Esophagus muscularis mucosa (tissue), 4 donors: ENCODE measurements around the gene USP9X. TPM values are rescaled to one million over a fixed set of nuclear protein-coding genes. Genes with fewer than 3 reads are reported as not detected.

Experiments used
- DNase-seq: peaks from one replicate; pipeline ENCODE4 v3.0.0-alpha.2; 2017; ENCODE audit errors: extremely low spot score
- H3K27ac ChIP-seq, 4 donors: fragments of 200-600 bp; sonication (generic); replicated peaks in 1 of 4; 1 replicate in 3 of 4; 2 replicates in 1 of 4; pipeline ENCODE4 v1.5.1; 2016 to 2019; ENCODE audit warnings: mild to moderate bottlenecking in 1 of 4
- H3K27me3 ChIP-seq, 4 donors: fragments of 200-600 bp; sonication (generic); one replicate each; pipeline versions ENCODE4 v1.5.1 to v1.6.0; 2016 to 2019
- H3K36me3 ChIP-seq, 4 donors: fragments of 200-600 bp; sonication (generic); one replicate each; pipeline ENCODE4 v1.5.1; 2016 to 2019
- H3K4me1 ChIP-seq, 4 donors: fragments of 200-600 bp; sonication (generic); one replicate each; pipeline ENCODE4 v1.5.1; 2016 to 2019
- H3K4me3 ChIP-seq, 4 donors: fragments of 200-600 bp; sonication (generic); 1 replicate in 2 of 4; 2 replicates in 2 of 4; pipeline ENCODE4 v1.5.1; 2016 to 2019; ENCODE audit warnings: mild to moderate bottlenecking in 4 of 4, moderate library complexity in 1 of 4
- H3K9me3 ChIP-seq, 4 donors: fragments of 200-600 bp; sonication (generic); 1 replicate in 3 of 4; 2 replicates in 1 of 4; pipeline ENCODE4 v1.5.1; 2016 to 2019
- EP300 ChIP-seq: sonication (generic); formaldehyde crosslinking; IDR thresholded peaks from one replicate; pipeline ENCODE4 v1.6.1; 2017; ENCODE audit warnings: antibody characterized with exemption
- POLR2A ChIP-seq: fragments of 450-650 bp; IDR thresholded peaks from one replicate; pipeline ENCODE4 v1.6.1; 2017; ENCODE audit warnings: antibody characterized with exemption, moderate library complexity, mild to moderate bottlenecking, low read depth
- POLR2AphosphoS5 ChIP-seq, 2 donors: sonication (generic); formaldehyde crosslinking; IDR thresholded peaks; one replicate each; pipeline ENCODE4 v1.6.1; 2017; ENCODE audit warnings: antibody characterized with exemption in 2 of 2
- WGBS: methylation state at CpG from one replicate; pipeline ENCODE4 v1.1.5; 2018; 5-methylcytosine and 5-hydroxymethylcytosine counted together
- intact Hi-C: fragments of 100-400 bp; cut with DNase I; formaldehyde crosslinking; loops from one replicate; pipeline ENCODE4 v1.15.1; 2023
- total RNA-seq, 4 donors: library from RNA; depleted of rRNA; stranded (reverse); fragments of >200 nt; gene quantifications; one replicate each; pipeline versions ENCODE4 v1.1.0 to v1.2.1, GENCODE V29; 2016
- TF ChIP-seq, protein P1 (sequence below), 3 experiments: fragments of 200-600 bp in 2 of 3; fragments of 450-650 bp in 1 of 3; sonication (generic) in 2 of 3; IDR thresholded peaks; one replicate each; pipeline ENCODE4 v1.5.1; 2017 to 2019; ENCODE audit warnings: antibody characterized with exemption in 3 of 3, mild to moderate bottlenecking in 2 of 3, moderate library complexity in 1 of 3

The USP9X gene
- total RNA-seq, 4 donors from 2014 or later, result 97.3 to 142 (median 113) TPM

DNA sequence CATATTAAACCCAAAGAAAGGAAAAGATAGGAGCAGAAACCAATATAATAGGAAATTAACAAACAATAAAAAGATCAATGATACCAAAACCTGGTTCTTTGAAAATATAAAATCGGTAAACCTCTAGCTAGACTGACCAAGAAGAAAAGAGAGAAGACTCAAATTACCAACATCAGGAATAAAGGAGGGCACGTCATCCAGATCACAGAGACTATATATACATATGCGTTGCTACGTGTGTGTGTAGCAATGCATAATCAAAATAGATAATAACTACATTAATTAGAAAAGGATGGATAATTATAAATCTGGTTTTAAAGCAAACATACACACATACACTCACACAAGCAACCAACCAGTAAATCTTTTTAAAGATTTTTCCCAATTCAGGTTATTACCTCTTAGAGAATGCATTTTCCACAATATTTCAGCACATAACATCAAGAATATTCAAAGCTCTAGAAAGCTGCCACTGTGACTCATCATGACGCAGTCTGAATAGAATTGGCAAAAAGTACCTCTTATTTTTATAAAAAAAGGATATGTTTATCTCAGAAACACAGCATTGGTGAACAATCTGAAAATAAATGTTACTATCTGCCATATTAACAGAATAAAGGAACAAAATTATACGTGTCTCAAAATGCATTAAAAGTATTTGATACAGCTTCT lies 41.4 kb upstream of the USP9X start:
- no peaks in the 10 kb centered on the region for H3K36me3 ChIP-seq
- H3K27ac ChIP-seq, result no peak overlapping the region
- intact Hi-C loops, result no loop called here
- peaks cover 0 to 8% (median 3%) of the 10 kb centered on the region in 4 donors for H3K4me1 ChIP-seq
- WGBS, result 79% methylated on average over 6 of the region's 6 CpGs
- H3K27me3 ChIP-seq, result peaks cover 0 to 2% (median 0%) of the 10 kb centered on the region in 4 donors
- no peaks in the 10 kb centered on the region for H3K9me3 ChIP-seq
- no peak for TF ChIP-seq POLR2A
- no peak for TF ChIP-seq POLR2AphosphoS5 (IDR thresholded peaks at IDR 0.05)
- TF ChIP-seq EP300, result no peak
- TF ChIP-seq, protein P1, sequence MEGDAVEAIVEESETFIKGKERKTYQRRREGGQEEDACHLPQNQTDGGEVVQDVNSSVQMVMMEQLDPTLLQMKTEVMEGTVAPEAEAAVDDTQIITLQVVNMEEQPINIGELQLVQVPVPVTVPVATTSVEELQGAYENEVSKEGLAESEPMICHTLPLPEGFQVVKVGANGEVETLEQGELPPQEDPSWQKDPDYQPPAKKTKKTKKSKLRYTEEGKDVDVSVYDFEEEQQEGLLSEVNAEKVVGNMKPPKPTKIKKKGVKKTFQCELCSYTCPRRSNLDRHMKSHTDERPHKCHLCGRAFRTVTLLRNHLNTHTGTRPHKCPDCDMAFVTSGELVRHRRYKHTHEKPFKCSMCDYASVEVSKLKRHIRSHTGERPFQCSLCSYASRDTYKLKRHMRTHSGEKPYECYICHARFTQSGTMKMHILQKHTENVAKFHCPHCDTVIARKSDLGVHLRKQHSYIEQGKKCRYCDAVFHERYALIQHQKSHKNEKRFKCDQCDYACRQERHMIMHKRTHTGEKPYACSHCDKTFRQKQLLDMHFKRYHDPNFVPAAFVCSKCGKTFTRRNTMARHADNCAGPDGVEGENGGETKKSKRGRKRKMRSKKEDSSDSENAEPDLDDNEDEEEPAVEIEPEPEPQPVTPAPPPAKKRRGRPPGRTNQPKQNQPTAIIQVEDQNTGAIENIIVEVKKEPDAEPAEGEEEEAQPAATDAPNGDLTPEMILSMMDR (IDR thresholded peaks at IDR 0.05), result no peak
- H3K4me3 ChIP-seq, result no peak overlapping the region
- no peak for DNase-seq

DNA sequence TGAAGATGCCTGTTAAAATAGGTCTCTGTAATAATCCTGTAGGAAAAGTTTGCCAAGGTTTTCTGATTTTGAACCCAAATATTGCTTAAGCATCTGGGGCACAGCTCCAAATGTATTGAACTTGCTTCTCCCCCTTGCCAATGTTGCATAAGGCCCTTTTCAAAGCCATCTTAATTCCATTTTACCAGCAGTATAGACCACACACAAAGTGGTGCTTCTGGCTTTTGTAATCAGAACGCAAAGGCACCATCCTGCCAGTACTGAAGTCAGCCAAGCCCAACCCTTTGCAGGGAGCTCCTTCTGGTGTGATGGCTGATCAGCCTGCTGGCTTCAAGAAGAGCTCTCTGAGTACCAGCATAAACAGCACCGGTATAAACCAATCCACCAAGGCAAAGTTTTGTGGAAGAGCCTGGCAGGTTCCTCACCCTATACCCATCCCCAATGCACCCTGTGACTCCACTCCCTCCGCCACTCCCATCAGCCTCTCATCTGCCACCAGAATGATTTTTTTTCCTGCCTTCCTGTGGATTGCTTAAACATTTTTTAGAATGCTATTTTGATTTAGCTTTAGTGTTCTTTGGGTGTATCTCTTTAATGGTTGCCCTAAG lies 39.2 kb upstream of the USP9X start:
- intact Hi-C loops, result no loop called here
- no peak for DNase-seq
- 40% methylated on average over 3 of the region's 3 CpGs for WGBS

DNA sequence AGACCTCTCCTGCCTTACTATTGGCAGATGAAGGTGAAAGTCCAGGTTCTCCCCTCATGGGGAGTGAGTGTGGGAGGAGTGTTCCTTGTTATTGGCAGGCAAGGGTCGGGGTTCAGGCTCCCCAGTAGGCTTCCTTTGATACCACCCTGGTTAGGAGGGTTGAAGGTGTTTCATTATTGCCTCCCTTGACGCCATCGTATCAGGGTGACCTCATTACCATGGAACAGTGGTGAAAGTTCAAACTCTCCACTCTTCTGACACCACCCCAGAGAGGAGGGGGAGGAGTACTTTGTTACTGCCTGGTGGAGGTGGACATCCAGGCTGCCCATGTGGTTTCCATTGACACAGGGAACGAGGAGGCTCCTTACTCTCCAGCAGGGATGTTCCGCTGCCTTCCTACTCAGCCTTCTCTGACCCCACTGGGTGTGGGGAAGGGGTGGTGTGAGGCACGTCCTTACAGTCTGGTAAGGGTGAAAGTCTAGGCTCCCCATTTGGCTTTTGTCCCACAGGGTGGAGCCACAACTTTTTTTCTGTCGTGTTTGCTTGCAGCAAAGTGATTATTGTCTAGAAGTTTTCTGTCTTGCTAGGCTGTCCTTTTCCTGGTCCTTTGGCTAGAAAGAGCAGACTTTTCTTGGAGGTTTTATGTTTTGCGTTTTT lies 37.2 kb upstream of the USP9X start:
- DNase-seq, result no peak
- Histone ChIP-seq H3K9me3 (no peaks in the 10 kb centered on the region), H3K36me3 (no peaks in the 10 kb centered on the region), H3K4me1 (peaks cover 0 to 8% (median 3%) of the 10 kb centered on the region in 4 donors), H3K27ac (no peak overlapping the region), H3K27me3 (peaks cover 0 to 3% (median 0%) of the 10 kb centered on the region in 4 donors), H3K4me3 (no peak overlapping the region)
- intact Hi-C loops, result no loop called here
- TF ChIP-seq EP300, result no peak
- TF ChIP-seq POLR2AphosphoS5 (IDR thresholded peaks at IDR 0.05), result no peak
- TF ChIP-seq, protein P1 (IDR thresholded peaks at IDR 0.05), result no peak
- TF ChIP-seq POLR2A, result no peak
- 74% methylated on average over 7 of the region's 8 CpGs for WGBS

More for the DNA sequence above, 39.2 kb upstream of the USP9X start:
- TF ChIP-seq EP300 (no peak), POLR2AphosphoS5 (IDR thresholded peaks at IDR 0.05) (no peak), POLR2A (no peak)
- TF ChIP-seq, protein P1 (IDR thresholded peaks at IDR 0.05), result no peak
- Histone ChIP-seq H3K9me3 (no peaks in the 10 kb centered on the region), H3K36me3 (no peaks in the 10 kb centered on the region), H3K4me3 (no peak overlapping the region), H3K27ac (no peak overlapping the region), H3K4me1 (peaks cover 0 to 8% (median 3%) of the 10 kb centered on the region in 4 donors), H3K27me3 (peaks cover 0 to 3% (median 0%) of the 10 kb centered on the region in 4 donors)

DNA sequence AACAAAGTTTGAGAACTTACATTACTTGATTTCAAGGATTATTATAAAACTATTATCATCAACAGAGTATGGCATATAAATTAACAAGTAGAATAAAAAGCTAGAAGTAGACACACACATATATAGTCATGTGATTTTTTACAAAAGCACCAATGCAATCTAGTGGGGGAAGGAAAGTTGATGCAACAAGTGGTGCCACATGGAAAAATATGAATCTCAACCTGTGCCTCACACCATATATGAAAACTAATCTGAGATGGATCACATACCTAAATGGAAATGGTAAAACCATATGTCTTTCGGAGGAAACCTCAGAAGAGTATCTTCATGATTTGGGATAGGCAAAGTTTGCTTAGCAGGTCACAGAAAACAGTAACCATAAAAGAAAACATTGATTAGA lies 34.9 kb upstream of the USP9X start:
- no peak for DNase-seq
- Histone ChIP-seq H3K27ac (no peak overlapping the region), H3K36me3 (no peaks in the 10 kb centered on the region), H3K27me3 (peaks cover 0 to 3% (median 0%) of the 10 kb centered on the region in 4 donors), H3K4me3 (no peak overlapping the region), H3K4me1 (peaks cover 0 to 8% (median 3%) of the 10 kb centered on the region in 4 donors), H3K9me3 (no peaks in the 10 kb centered on the region)
- WGBS, result 100% methylated on average over 1 of the region's 1 CpG
- no peak for TF ChIP-seq POLR2A
- no peak for TF ChIP-seq EP300
- TF ChIP-seq, protein P1 (IDR thresholded peaks at IDR 0.05), result no peak
- TF ChIP-seq POLR2AphosphoS5 (IDR thresholded peaks at IDR 0.05), result no peak
- intact Hi-C loops, result no loop called here
